LNCAP (cell line): ENCODE measurements around the gene AQP7.

Experiments used
- CTCF ChIP-seq: fragments of 450-650 bp; IDR thresholded peaks from 2 replicates; pipeline ENCODE4 v1.5.1; 2017; ENCODE audit warnings: mild to moderate bottlenecking

The AQP7 gene

GRCh38 chr9:33366979-33367480, 35.3 kb downstream of the AQP7 start:
- TF ChIP-seq CTCF: no peak

- TF ChIP-seq CTCF: no peak
Measured at GRCh38 chr9:33364127-33364526, 38.2 kb downstream of the AQP7 start.

GRCh38 chr9:33355933-33356332, 46.4 kb downstream of the AQP7 start:
- TF ChIP-seq CTCF: no peak

- no peak for TF ChIP-seq CTCF
Measured at GRCh38 chr9:33354651-33355211, 47.6 kb downstream of the AQP7 start.

GRCh38 chr9:33351547-33351946, 50.8 kb downstream of the AQP7 start:
- no peak for TF ChIP-seq CTCF

GRCh38 chr9:33350310-33350709, 52.1 kb downstream of the AQP7 start:
- TF ChIP-seq CTCF: no peak

GRCh38 chr9:33349743-33350142, 52.6 kb downstream of the AQP7 start:
- TF ChIP-seq CTCF: no peak

- TF ChIP-seq CTCF: no peak
Measured at GRCh38 chr9:33348998-33349397, 53.4 kb downstream of the AQP7 start.
